Skin epidermis (tissue), 12 donors: Measurements from ENCODE around the gene EHMT1.

ENCODE experiments used
- H3K27ac ChIP-seq, 21 experiments: fragments of 200-600 bp; sonication (generic) in 11 of 21; one replicate each; pipeline ENCODE4 v1.5.0; 2020; ENCODE audit warnings: mild to moderate bottlenecking in 3 of 21, inconsistent platforms in 2 of 21, moderate library complexity in 2 of 21
- H3K4me3 ChIP-seq, 7 experiments: fragments of 200-600 bp; sonication (generic) in 2 of 7; one replicate each; pipeline ENCODE4 v1.5.0; 2020; ENCODE audit warnings: inconsistent platforms in 2 of 7, mild to moderate bottlenecking in 2 of 7, moderate library complexity in 1 of 7

The EHMT1 gene

DNA sequence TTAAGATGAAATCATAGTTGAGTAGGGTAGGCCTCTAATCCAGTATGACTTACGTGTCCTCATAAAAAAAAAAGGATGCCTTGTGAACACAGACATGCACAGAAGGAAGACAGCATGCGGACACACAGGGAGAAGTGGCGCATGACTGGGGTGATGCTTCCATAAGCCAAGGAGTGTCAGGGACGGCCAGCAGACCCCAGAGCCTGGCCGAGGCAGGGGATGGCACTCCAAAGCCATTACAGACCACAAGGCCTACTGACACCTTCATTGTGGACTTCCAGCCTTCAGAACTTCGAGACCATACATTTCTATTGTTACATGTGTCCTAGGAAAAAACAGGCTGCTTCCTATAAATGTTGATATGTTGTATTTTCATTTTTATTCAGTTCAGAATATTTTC, 19.9 kb downstream of the EHMT1 start:
- no peak overlapping the region for H3K4me3 ChIP-seq
- peak overlapping the region in 6 of 21 experiments; percentile 9 to 79 (median 56) for H3K27ac ChIP-seq

DNA sequence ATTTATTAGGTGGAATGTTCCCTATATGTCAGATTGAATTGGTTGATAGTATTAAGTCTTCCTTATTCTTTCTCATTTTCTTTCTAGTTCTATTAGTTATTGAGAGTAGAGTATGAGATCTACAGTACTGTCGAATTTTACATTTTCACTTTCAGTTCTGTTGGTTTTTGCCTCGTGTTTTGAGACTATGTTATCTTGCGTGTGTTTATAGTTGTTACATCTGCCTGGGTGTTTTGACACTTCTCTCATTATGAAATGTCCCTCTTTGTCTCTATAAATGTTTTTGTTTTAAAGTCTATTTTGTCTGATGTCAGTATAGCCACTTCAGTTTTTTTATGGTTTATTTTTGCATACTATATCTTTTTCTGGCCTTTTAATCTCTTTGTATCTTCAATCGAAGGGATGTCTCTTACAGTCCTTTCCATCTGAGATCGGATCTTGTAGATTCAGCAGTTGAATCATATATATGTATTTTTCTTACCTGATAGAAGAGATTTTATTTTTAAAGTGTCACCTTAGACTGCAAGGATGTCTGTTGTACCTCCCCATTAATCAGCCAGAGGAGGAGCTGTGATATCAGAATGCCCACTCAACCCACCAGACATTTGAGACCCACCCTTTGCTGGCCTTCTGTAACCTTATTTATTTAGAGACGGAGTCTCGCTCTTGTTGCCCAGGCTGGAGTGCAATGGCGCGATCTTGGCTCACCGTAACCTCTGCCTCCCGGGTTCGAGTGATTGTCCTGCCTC, 20.7 kb downstream of the EHMT1 start:
- H3K4me3 ChIP-seq = peak overlapping the region in 1 of 7 experiments; percentile 6
- peak overlapping the region in 7 of 21 experiments; percentile 9 to 79 (median 43) for H3K27ac ChIP-seq

DNA sequence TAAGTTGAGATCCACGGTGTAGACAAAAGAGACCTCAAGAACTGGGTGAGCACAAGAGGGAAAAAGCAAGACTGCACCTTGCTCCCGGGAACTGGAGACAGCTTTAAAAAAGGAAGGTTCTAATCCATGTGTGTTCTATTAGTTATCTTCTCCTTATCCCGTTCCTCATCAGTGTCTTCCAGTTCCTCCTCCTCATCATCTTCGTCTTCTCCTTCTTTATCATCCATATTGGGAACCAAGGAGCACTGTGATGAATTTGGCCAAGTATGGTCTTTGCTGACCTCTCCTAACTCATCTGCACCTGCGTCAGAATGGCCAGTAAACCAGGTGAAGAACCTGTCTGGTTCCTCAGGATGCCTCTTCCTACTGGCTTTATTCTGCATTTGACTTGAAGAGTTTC, 22.1 kb downstream of the EHMT1 start:
- no peak overlapping the region for H3K4me3 ChIP-seq
- H3K27ac ChIP-seq = no peak overlapping the region

DNA sequence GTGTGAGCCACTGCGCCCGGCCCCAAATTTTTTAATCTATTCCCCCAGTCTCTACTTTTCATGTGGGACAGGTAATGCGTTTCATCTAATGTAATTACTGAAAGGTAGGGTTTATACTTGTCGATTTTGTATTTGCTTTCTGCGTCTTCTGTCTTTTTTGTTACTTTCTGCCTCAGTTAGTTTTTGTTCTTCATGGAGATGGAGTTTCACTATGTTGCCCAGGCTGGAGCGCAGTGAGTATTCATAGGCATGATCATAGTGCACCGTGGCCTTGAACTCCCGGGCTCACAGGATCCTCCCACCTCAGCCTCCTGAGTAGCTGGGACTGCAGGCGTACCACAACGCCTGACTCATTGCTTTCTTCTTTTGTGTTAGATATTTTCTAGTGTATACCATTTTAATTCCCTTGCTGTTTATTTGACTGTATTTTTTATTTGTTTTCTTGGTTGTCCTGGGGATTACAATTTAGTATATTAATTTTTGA, 23.4 kb downstream of the EHMT1 start:
- Histone ChIP-seq H3K4me3 (no peak overlapping the region), H3K27ac (no peak overlapping the region)

DNA sequence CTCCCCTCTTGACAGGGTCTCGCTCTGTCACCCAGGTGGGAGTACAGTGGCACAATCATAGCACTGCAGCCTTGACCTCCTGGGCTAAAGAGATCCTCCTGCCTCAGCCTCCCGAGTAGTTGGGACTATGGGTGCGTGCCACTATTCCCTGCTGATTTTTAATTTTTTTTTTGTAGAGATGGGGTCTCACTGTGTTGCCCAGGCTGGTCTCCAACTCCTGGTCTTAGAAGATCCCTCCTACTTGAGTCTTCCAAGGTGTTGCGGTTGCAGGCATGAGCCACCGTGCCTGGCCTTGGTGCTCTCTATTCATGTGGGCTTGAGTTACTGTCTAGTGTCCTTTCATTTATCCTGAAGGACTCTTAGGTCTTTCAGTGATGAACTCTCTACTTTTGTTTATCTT, 24.1 kb downstream of the EHMT1 start:
- H3K4me3 ChIP-seq = no peak overlapping the region
- H3K27ac ChIP-seq = no peak overlapping the region

DNA sequence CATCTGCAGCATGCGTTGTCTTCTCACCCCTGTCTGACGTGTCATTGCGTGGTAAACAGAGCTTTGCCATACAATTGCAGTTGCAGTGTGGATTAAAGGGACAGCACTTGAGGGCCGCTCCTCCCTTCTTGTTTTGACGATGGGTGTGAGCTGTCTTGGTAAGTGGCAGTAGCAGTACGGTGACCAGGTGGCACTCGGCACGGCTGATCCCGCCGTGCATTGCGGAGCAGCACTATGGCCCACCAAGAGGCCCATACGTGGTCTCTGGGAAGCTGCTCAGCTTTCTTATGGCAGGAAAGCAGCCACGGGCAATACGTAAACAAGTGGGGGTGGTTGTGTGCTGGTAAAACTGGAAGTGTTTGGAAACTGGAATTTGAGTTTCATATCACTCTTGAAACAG, 25.1 kb downstream of the EHMT1 start:
- H3K4me3 ChIP-seq = no peak overlapping the region
- no peak overlapping the region for H3K27ac ChIP-seq

DNA sequence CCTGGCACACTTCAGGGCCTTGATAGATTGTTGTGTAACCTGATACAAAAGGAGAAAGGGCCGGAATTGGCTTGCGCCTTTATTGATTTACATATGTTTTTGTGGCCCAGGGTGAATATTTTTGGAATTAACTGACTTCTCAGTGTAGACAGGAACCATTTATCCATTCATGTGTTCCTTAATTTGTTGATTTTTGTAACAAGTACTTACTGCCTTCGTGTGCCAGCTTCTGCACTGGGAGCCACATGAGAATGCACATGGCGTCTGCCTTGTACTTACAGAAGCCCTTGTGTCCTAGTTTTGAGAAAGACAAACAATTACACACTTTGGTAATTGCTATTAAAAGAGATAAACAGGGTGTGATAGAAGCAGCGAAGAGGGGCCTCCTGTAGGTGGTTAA, 26.4 kb downstream of the EHMT1 start:
- H3K27ac ChIP-seq = no peak overlapping the region

DNA sequence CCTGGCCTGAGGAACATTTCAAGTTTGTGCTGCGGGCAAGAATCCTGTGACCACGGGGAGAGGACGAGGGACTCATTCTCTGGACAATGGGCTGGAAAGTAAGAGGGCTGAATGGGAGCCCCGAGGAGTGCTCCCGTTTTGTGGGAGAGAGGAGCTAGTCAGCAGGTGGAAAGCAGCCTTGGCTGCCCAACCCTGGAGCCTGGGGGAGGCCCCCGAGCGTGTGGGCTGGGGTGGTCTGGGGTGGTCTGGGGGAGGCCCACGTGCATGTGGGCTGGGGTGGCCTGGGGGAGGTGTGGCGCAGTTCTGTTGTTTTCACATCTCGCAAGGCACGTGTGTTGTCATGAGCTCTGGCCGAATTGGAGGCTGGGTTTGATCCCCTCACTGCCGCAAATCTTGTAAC, 27.5 kb downstream of the EHMT1 start:
- Histone ChIP-seq H3K27ac (no peak overlapping the region), H3K4me3 (no peak overlapping the region)

More for the DNA sequence above, 26.4 kb downstream of the EHMT1 start:
- no peak overlapping the region for H3K4me3 ChIP-seq

DNA sequence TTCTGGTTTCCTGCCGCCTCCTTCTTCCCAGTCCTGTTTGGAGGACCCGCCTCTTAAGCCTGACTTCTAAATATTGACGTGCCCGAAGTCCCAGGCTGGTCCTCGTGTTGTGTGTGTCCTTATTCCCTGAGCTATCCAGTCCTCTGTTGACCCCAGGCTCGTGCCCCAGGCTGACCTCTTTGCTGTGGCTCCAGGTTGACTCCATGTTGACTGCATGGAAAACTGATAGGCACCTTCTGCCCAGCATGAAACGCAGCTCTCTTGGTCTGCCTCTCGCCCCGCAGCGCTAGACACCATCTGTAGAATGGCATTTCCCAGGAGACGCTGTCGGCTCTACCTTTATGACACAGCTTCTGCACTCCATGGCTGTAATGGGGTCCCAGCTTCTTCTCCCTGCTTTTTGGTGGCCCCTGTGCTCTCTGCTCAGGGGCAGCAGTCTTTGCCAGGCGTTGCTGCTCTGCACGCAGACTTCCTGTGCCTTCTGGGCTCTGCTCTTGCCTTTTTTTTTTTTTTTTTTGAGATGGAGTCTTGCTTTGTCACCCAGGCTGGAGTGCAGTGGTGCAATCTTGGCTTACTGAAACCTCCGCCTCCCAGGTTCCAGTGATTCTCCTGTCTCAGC, 28.4 kb downstream of the EHMT1 start:
- Histone ChIP-seq H3K27ac (peak overlapping the region in 1 of 21 experiments; percentile 21), H3K4me3 (no peak overlapping the region)

DNA sequence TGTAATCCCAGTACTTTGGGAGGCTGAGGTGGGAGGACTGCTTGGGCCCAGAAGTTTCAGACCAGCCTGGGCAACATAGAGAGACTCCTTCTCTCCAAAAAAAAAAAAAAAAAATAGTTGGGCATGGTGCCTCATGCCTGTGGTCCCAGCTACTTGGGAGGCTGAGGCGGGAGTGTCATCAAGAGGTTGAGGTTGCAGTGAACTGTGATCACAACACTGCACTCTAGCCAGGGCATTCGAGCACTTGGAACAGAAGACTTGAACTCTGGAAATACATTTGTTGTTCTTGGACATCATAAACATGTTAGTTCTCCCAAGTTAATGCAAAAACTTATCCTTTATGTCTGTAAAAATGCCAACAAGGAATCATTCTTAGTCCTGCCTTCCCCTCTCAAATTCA, 29.6 kb downstream of the EHMT1 start:
- Histone ChIP-seq H3K4me3 (no peak overlapping the region), H3K27ac (no peak overlapping the region)

DNA sequence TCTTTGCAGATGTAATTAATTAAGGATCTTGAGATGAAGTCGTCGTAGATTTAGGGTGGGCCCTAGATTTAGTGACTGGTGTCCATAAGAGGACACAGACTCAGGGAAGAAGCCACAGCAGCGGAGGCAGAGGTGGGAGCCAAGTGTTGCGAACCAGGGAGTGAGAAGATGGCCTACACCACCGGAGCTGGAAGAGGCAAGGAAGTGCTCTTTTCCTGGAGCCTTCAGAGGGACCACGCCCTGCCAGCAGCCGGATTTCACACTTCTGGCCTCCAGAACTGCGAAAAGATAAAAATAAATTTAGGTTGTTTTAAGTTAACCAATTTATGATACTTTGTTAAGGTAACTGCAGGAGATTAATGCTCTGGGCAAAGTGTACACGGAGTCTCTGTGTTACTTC, 30.7 kb downstream of the EHMT1 start:
- Histone ChIP-seq H3K27ac (no peak overlapping the region), H3K4me3 (no peak overlapping the region)

DNA sequence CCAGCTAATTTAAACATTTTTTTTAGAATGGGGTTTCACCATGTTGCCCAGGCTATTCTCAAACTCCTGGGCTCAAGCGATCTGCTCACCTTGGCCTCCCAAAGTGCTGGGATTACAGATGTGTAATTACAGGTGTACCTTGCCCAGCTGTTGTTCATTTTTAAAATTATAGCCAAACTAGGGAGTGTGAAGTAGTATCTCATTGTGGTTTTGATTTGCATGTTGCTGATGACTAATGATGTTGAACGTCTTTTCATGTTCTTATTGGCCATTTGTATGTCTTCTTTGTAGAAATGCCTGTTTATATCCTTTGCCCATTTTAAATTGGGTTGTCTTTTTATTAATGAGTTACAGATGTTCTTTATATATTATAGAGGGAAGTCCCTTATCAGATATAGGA, 31.5 kb downstream of the EHMT1 start:
- no peak overlapping the region for H3K27ac ChIP-seq

DNA sequence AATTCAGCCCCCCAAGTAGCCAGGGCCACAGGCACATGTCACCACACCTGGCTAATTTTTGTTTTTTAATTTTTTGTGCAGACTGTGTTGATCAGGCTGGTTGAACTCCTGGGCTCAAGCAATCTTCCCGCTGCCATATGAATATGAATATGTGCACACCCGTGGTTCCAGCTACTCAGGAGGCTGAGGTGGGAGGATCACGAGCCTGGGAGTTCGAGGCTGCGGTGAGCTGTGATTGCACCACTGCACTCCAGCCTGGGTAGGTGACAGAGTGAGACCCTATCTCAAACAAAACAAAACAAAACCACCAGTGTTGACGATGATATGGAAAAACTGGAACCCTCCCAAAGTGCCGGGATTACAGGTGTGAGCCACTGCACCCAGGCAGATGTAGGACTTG, 32.0 kb downstream of the EHMT1 start:
- Histone ChIP-seq H3K4me3 (no peak overlapping the region), H3K27ac (no peak overlapping the region)

More for the DNA sequence above, 31.5 kb downstream of the EHMT1 start:
- no peak overlapping the region for H3K4me3 ChIP-seq

DNA sequence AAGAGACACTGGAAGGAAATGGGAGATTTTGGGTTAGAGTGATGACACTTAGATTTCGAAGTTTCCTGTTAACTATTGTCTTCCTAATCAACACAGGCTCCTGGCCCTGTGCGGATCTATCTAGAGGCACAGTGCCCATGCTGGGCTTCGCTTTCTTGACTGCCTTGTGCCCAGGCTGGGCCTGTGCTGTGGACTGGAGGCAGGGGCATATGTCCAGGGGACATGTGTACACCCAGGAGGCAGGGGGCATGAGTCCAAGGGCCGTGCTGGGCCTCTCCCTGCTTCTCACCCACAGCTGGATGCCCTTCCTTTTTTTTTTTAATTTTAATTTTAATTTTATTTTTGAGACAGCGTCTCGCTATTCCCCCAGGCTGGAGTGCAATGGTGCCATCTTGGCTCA, 37.6 kb downstream of the EHMT1 start:
- H3K27ac ChIP-seq = no peak overlapping the region
- H3K4me3 ChIP-seq = no peak overlapping the region

DNA sequence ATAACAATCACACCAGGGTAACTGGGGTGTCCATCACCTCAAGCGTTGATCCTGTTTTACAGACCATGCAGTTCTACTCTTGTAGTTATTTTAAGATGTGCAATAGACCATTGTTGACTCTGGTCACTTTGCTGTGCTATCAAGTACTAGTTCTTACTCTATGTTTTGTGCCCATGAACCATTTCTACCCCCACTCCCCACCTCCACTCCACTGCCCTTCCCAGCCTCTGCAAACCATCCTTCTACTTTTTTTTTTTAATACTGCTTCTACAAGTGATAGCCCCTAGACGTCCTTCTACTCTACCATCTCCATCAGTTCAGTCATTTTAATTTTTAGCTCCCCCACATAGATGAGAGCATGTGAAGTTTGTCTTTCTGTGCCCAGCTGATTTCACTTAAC, 38.8 kb downstream of the EHMT1 start:
- Histone ChIP-seq H3K4me3 (no peak overlapping the region), H3K27ac (no peak overlapping the region)

DNA sequence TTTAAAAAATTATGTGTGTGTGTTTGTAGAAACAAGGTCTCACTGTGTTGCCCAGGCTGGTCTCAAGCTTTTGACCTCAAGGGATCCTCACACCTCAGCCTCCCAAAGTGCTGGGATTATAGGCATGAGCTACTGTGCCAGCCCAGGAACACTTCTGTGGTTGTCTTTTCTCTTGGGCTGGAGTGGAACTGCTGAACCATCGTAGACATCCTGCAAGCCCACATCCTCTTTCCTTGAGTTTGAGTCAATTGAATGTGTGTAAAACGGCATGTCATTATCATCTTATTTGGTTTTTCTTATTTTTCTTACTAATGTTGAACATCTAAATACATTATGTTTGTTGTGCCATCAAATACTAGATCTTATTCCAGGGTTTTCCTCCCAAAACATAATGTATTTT, 40.0 kb downstream of the EHMT1 start:
- no peak overlapping the region for H3K27ac ChIP-seq
- H3K4me3 ChIP-seq = no peak overlapping the region

DNA sequence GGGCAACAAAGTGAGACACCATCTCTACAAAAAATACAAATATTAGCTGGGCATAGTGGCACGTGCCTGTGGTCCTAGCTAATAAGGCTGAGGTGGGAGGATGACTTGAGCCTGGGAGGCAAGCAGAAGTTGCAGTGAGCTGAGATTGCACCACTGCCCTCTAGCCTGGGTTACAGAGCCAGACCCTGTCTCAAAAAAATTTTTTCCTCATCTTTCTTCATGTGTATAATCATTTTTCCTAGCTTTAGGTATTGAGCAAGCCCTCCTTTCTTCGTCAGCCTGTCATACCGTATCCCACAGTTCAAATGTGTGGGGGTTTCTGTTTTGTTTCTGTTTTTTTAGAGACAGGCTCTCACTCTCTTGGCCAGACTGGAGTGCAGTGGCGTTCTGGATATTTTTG, 41.3 kb downstream of the EHMT1 start:
- no peak overlapping the region for H3K27ac ChIP-seq

DNA sequence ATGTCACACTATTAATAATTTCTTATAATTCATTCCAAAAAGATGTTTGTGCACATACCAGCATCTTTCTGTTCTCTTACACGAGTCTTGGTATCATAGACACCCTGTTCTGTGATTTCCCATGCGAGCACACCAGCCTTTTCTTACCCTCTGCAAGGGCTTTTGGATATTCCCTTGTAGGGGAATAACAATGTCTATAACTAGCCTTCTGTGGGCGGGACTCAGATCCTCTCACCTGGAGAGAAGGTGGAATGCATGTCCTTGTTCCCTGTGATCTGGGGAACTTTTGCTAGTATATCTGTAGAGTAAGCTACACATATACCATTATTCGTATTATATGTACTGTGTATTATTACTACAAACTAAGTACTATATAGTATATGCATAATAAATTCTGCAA, 44.8 kb downstream of the EHMT1 start:
- Histone ChIP-seq H3K27ac (no peak overlapping the region), H3K4me3 (no peak overlapping the region)

More for the DNA sequence above, 41.3 kb downstream of the EHMT1 start:
- H3K4me3 ChIP-seq = no peak overlapping the region

DNA sequence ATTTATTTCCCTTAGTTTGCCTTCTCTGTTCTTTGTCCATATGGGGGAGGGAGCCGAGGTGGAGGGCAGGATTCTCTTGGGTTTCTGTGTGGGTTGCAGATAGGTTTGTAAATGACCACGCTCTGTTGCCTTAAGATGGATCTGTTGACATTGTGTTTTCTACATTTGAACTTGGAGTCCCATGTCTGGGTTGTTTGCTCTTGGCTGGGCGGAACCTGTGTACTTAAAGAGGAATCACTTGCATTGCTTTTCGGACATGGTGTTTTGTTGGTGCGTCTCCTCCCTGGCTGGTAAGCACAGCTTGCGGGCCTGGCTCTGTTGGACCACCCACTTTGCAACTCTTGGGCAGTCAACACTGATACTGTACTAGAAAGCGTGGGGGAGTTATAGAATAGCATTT, 45.9 kb downstream of the EHMT1 start:
- no peak overlapping the region for H3K4me3 ChIP-seq
- no peak overlapping the region for H3K27ac ChIP-seq

DNA sequence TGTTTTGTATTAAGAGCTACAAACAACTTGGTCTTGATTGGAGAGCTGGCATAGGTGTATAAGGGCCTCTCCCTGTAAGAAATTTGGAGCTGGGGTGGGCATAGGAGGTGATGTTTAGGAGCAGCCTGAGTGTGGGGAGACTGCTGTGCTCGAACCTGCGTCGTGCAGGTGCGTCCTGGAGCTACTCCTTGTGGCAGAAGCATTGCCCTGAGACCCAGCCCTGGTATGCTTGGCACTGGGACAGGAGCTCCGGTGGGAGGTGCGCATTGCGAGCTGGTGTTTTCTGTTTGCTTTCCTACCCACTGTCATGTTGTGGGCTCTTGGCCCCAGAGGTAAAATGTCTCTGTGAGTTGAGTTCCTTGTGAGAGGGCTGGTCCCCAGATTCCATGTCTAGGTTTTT, 46.4 kb downstream of the EHMT1 start:
- H3K4me3 ChIP-seq = no peak overlapping the region

DNA sequence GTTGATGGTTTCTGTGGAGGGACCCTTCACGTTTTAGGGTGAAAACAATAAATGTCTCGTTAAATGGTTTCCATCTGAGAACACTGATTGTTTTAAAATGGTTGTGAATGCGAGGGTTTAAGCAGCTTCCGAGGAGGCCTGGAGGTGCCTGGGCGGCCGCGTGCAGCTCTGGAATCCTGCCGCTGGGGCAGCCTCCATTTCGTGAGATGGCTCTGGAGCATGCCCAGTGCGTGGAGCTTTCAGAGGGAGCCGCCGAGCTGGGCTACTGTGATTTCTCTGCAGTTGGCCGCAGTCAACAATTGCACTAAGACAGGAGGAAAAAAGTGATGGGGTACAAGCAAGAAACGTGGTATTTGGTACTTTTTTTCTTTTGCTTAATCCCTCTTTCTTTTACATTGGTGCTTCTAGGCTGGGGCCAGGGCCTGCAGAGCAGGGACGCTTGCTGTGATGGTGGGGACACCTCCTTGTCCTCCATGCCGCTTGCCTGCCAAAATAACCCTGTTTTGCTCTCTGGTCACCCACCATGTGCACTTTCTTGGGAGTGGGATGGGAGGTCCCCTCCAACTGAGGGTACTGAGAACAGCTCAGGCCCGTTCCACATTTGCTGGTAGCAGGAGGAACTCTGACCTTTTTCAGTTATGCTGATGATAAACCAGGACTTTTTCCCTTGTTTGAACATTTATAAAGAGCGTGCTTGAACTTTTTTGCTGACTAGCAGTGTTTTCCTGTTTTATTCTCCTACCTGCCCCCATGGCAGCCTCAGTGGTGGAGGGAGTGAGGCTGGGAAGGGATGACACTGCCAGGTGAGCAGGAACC, 47.1 kb downstream of the EHMT1 start:
- Histone ChIP-seq H3K27ac (no peak overlapping the region), H3K4me3 (no peak overlapping the region)

More for the DNA sequence above, 46.4 kb downstream of the EHMT1 start:
- H3K27ac ChIP-seq = no peak overlapping the region
